Keratinocyte (primary cell): ENCODE data around the gene DCBLD2. TPM values are rescaled to one million over a fixed set of nuclear protein-coding genes. Genes with fewer than 3 reads are reported as not detected.

Source experiments
- DNase-seq: peaks from one replicate; pipeline ENCODE4 v3.0.0-alpha.2; 2011; ENCODE audit warnings: low read depth, missing footprints, low spot score
- FAIRE-seq: peaks from 2 replicates; lab custom pipeline; 2011; peaks lifted over from hg19 to GRCh38; lab: Jason Lieb, UNC
- H2AFZ ChIP-seq: 2 replicates; pipeline ENCODE4 v1.6.0; 2012; ENCODE audit warnings: low read length, control low read depth, inconsistent platforms; ENCODE audit not compliant: control insufficient read depth
- H3K27ac ChIP-seq: 2 replicates; pipeline ENCODE4 v1.5.1; 2011; ENCODE audit warnings: low read length; ENCODE audit not compliant: control insufficient read depth, insufficient read depth
- H3K27me3 ChIP-seq: 3 replicates; pipeline ENCODE4 v1.6.0; 2011; ENCODE audit warnings: low read length; ENCODE audit not compliant: control insufficient read depth, insufficient read depth; ENCODE audit errors: extremely low read depth
- H3K36me3 ChIP-seq, 2 experiments: 2 replicates in 1 of 2; 3 replicates in 1 of 2; pipeline ENCODE4 v1.5.1; 2011; ENCODE audit warnings: low read length in 2 of 2, mild to moderate bottlenecking in 1 of 2; ENCODE audit not compliant: control insufficient read depth in 2 of 2, insufficient read depth in 2 of 2; ENCODE audit errors: extremely low read depth in 1 of 2
- H3K4me1 ChIP-seq: 3 replicates; pipeline ENCODE4 v1.5.1; 2011; ENCODE audit warnings: low read length; ENCODE audit not compliant: control insufficient read depth, insufficient read depth; ENCODE audit errors: extremely low read depth
- H3K4me2 ChIP-seq: 3 replicates; pipeline ENCODE4 v1.6.0; 2011; ENCODE audit warnings: low read depth, low read length; ENCODE audit not compliant: control insufficient read depth, insufficient read depth; ENCODE audit errors: extremely low read depth
- H3K4me3 ChIP-seq, 3 experiments: fragments of 200-600 bp in 1 of 3; sonication (generic) in 1 of 3; 2 replicates in 2 of 3; 3 replicates in 1 of 3; pipeline ENCODE4 v1.5.1; 2011 to 2016; ENCODE audit warnings: low read length in 3 of 3, mild to moderate bottlenecking in 3 of 3, control low read depth in 2 of 3, inconsistent platforms in 1 of 3, low read depth in 1 of 3, mixed read lengths in 1 of 3, mixed run types in 1 of 3, moderate library complexity in 1 of 3; ENCODE audit not compliant: control insufficient read depth in 2 of 3, insufficient read depth in 2 of 3; ENCODE audit errors: extremely low read depth in 1 of 3
- H3K79me2 ChIP-seq: 2 replicates; pipeline ENCODE4 v1.6.0; 2012; ENCODE audit warnings: low read length; ENCODE audit not compliant: control insufficient read depth, insufficient read depth
- H3K9ac ChIP-seq: 3 replicates; pipeline ENCODE4 v1.6.0; 2011; ENCODE audit warnings: low read length; ENCODE audit not compliant: control insufficient read depth, insufficient read depth; ENCODE audit errors: extremely low read depth
- H3K9me1 ChIP-seq: 3 replicates; pipeline ENCODE4 v1.6.0; 2011; ENCODE audit warnings: low read length; ENCODE audit not compliant: control insufficient read depth, insufficient read depth; ENCODE audit errors: extremely low read depth
- H3K9me3 ChIP-seq: 2 replicates; pipeline ENCODE4 v1.5.1; 2012; ENCODE audit warnings: low read depth, low read length; ENCODE audit not compliant: control insufficient read depth
- H4K20me1 ChIP-seq: 3 replicates; pipeline ENCODE4 v1.6.0; 2011; ENCODE audit warnings: low read length; ENCODE audit not compliant: control insufficient read depth, insufficient read depth; ENCODE audit errors: extremely low read depth
- EZH2 ChIP-seq: IDR thresholded peaks from one replicate; pipeline ENCODE4 v1.6.1; 2012; ENCODE audit warnings: inconsistent platforms, mild to moderate bottlenecking, low read length, moderate library complexity
- dilution Hi-C: fragments of 300-500 bp; cut with MboI; formaldehyde crosslinking; loops from one replicate; pipeline ENCODE4 v1.7.0; 2020; ENCODE audit warnings: low sequenced_read_pairs; ENCODE audit not compliant: extremely low pct_ligation_motif_present
- polyA plus RNA-seq, 5 experiments: library from polyadenylated mRNA; depleted of rRNA in 3 of 5; stranded (reverse) in 3 of 5; stranded (forward) in 1 of 5; unstranded in 1 of 5; fragments of >200 nt; gene quantifications; 1 replicate in 1 of 5; 2 replicates in 3 of 5; 3 replicates in 1 of 5; pipeline versions ENCODE4 v1.2.1 to v1.2.3, GENCODE V29; 2011 to 2012; ENCODE audit warnings: missing spikeins in 2 of 5, low read depth in 1 of 5, low replicate concordance in 1 of 5
- TF ChIP-seq, protein P1 (sequence below), 3 experiments: IDR thresholded peaks in 1 of 3; conservative IDR thresholded peaks in 1 of 3; optimal IDR thresholded peaks in 1 of 3; 2 replicates in 2 of 3; 3 replicates in 1 of 3; pipeline versions ENCODE3 to v1.5.1; 2011; ENCODE audit warnings: low read length in 3 of 3, mild to moderate bottlenecking in 3 of 3, moderate library complexity in 2 of 3, control low read depth in 1 of 3, inconsistent platforms in 1 of 3; ENCODE audit not compliant: insufficient read depth in 2 of 3; ENCODE audit errors: extremely low read depth in 1 of 3

DCBLD2 gene
- polyA plus RNA-seq, 1 donor (not counting 4 experiments of a cell fraction or from before 2014, with no cell fraction given) = 465 TPM

DNA sequence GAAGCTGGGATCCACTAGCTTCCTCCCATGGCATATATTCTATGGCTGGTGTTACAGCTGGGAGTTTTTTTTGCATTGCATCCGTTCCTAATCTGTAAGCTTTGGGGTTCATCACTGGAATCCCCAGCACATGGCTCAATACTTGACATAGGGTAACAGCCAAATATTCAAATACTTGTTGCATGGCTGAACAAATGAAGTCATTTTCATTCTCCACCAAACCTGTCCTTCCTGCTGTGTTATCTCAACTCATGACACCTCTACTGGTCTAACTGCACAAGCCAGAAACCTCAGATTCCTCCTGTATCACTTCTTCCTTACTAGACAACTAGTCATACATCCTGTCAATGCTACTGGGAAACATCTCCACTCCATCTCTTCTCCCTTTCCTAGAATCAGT lies 95.0 kb downstream of the DCBLD2 start:
- Histone ChIP-seq H3K4me3 (no peak overlapping the region), H2AFZ (no peak overlapping the region), H3K27ac (peak overlapping the region; percentile 41), H3K9me1 (no peaks in the 10 kb centered on the region), H3K27me3 (no peaks in the 10 kb centered on the region), H3K4me1 (peaks cover 8% of the 10 kb centered on the region), H4K20me1 (peaks cover 2% of the 10 kb centered on the region), H3K9me3 (no peaks in the 10 kb centered on the region), H3K9ac (no peak overlapping the region), H3K4me2 (no peak overlapping the region), H3K36me3 (peaks cover 24 to 58% of the 10 kb centered on the region in 2 experiments), H3K79me2 (peaks cover 6% of the 10 kb centered on the region)
- dilution Hi-C loops = no loop called here
- FAIRE-seq (peak; percentile 61), DNase-seq (no peak)
- TF ChIP-seq EZH2 = no peak
- TF ChIP-seq, protein P1, sequence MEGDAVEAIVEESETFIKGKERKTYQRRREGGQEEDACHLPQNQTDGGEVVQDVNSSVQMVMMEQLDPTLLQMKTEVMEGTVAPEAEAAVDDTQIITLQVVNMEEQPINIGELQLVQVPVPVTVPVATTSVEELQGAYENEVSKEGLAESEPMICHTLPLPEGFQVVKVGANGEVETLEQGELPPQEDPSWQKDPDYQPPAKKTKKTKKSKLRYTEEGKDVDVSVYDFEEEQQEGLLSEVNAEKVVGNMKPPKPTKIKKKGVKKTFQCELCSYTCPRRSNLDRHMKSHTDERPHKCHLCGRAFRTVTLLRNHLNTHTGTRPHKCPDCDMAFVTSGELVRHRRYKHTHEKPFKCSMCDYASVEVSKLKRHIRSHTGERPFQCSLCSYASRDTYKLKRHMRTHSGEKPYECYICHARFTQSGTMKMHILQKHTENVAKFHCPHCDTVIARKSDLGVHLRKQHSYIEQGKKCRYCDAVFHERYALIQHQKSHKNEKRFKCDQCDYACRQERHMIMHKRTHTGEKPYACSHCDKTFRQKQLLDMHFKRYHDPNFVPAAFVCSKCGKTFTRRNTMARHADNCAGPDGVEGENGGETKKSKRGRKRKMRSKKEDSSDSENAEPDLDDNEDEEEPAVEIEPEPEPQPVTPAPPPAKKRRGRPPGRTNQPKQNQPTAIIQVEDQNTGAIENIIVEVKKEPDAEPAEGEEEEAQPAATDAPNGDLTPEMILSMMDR (optimal IDR thresholded peaks at IDR 0.05 in 1 of 3, IDR thresholded peaks at IDR 0.05 in 1 of 3, conservative IDR thresholded peaks at IDR 0.05 in 1 of 3; ENCODE audit: extremely low read depth in 1 of 3, insufficient read depth in 2 of 3, low read length in 3 of 3) = no peak

DNA sequence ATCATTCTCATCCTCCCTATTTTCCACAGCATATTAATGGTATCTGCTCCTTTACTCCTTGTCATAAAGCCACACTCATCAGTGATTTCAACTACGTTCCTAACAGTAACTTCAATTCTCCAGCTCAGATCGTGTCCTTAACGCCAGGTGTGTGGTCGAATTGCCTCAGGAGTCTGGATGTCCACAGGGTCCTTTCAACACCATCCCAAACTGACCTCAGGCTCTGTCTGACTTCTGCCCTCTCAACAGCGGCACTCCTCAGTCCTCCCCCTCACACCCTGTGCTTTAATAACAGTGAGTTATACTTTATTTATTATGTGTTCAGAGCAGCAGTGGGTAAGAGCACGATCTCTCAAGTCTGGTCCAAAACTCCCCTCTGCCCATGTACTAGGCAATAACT lies 95.9 kb downstream of the DCBLD2 start:
- no peak overlapping the region for H3K27ac ChIP-seq
- H4K20me1 ChIP-seq = peaks cover 4% of the 10 kb centered on the region
- peaks cover 6% of the 10 kb centered on the region for H3K79me2 ChIP-seq
- H3K9me3 ChIP-seq = no peaks in the 10 kb centered on the region
- no peak overlapping the region for H3K4me2 ChIP-seq
- TF ChIP-seq EZH2 = no peak
- TF ChIP-seq, protein P1 (optimal IDR thresholded peaks at IDR 0.05 in 1 of 3, IDR thresholded peaks at IDR 0.05 in 1 of 3, conservative IDR thresholded peaks at IDR 0.05 in 1 of 3; ENCODE audit: extremely low read depth in 1 of 3, insufficient read depth in 2 of 3, low read length in 3 of 3) = no peak
- H3K9ac ChIP-seq = no peak overlapping the region
- FAIRE-seq (no peak), DNase-seq (no peak)
- no peak overlapping the region for H2AFZ ChIP-seq
- no peaks in the 10 kb centered on the region for H3K27me3 ChIP-seq
- H3K9me1 ChIP-seq = no peaks in the 10 kb centered on the region
- H3K4me1 ChIP-seq = peaks cover 12% of the 10 kb centered on the region
- dilution Hi-C loops = no loop called here
- peaks cover 25 to 62% of the 10 kb centered on the region in 2 experiments for H3K36me3 ChIP-seq
- no peak overlapping the region for H3K4me3 ChIP-seq
